ELR (cell line): ENCODE data around the gene SCN3B.
"Not testable (repeated sequence)": the region's sequence is repeated elsewhere in the genome, so short reads cannot be mapped to it uniquely, and the experiment has no call there.

ENCODE experiments used
- DNase-seq: peaks from one replicate; pipeline ENCODE4 v3.0.0-alpha.2; 2015; ENCODE audit warnings: low read depth

SCN3B gene, protein sequence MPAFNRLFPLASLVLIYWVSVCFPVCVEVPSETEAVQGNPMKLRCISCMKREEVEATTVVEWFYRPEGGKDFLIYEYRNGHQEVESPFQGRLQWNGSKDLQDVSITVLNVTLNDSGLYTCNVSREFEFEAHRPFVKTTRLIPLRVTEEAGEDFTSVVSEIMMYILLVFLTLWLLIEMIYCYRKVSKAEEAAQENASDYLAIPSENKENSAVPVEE

DNA sequence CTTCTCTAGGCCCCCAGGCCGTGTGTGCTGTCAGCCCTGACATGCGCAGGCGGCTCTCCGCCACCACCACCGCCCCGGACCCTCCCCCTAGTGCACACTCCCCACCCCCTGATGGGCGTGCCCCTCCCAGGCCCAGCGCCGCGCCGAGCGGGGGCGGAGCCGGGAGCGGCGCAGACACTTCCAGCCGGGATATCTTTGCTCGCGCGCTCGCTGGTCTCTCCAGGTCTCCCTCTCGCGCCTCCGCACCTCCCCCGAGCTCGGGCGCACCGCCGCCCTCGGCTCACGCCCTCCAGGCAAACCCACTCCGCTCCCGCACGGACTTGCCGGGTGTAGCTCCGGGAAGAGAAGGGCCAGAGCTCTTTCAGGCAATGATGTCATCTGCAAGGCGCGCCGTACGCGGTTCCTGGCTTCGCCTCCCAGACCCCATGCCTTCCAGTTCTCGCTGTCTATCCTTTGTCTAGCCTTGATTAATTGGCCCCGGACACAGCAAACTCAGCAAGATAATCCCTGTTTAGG is at the start of gene SCN3B:
Gene SCN3B, minus strand, starts transcription at position 59 of the 516 bp plus-strand sequence. CDS start 823 bp downstream, outside the sequence.
- peak; percentile 62 for DNase-seq

DNA sequence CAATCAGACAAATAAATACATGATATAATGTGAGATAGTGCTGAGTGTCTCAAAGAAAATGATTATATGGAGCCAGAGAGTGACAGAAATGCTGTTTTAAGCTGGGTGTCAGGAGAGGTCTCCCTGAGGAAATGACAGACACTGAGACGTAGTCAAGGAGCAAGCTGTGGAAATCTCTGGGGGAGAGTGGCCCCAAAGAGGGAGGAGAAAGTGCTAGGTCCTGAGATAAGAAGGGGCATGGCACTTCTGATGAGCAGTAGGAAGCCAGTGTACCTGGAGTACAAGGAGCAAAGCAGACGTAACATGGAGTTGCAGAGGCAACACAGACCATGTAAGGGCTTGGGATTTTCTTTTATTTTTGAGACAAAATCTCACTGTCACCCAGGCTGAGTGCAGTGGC is 48.3 kb upstream of the SCN3B start:
- no peak for DNase-seq

DNA sequence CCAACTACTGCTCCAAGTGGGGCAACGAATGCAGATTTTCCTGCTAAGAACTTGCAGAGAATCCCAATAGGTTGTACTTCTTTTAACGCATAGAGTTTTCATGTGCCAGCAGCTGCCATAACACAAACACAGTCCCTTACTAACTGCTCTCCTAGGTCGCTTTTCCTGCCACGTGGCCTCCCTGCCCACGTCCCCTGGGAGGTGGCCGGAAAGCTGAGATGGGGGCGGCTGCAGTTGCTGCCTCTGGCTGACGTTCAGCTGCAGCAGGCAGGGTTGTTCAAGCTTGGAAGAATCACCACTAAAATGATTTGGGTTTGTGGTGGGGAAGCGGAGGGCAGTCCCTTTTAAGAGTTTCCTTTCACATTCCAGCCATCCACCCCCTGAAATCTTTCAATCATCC is 47.7 kb upstream of the SCN3B start:
- no peak for DNase-seq

DNA sequence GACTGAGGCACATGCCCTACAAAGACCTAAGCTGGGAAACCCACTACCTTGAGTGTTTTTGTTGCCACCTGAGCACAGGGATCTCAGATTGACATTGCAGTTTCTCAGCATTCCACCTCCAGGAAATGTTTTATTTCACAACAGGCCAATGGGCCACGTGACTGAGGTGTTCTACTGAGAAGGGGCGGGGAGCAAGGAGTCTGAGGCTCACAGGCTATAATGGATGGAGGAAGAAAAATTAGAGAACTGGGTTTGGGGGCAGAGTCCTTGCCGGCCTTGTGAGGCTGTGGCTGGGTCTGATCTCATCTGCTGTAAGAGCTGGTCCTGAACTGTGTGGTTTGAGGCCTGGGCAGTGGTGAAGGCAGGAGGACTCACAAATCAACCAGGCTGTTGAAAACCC is 46.3 kb upstream of the SCN3B start:
- DNase-seq = no peak

DNA sequence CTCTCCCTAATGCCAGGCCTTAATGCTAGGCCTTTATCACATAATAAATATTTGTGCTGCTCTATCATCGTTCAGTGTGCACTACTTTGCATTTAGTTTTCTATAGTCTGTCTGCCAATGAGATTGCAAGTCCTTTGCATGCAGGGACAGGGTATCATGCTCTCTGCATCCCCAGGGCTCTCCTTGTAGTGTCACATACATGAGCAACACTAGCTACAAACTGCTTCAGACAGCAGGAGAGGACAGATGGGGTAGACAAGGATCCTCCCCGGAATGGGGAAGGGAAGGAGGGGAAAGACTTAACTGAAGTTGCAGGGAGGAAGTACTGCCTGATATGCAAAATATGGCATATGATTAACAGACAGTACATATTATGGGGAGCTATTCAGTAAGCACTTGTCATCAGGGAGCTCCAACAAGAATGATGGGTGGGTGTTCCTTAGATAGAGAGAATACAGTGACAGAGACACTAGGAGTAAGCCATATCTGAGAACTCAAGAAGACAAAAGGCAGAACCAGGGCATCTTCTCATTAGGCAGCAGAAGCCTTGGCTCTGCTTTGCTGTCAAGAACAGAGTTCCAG is 44.2 kb upstream of the SCN3B start:
- no peak for DNase-seq

DNA sequence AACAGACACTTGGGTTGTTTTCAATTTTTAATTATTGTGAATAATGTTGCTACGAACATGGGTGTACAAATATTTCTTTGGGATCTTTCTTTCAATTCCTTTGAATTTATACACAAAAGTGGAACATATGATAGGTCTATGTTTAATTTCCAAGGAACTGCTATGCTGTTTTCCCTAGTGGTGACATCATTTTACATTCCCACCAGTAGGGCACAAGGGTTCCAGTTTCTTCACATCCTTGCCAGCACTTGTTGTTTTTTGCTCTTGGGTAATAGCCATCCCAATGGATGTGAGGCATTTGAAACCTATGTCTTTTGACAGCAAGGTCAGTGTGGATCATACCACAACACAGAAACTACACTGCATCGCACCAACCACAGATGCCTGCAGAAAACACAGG is 41.8 kb upstream of the SCN3B start:
- peak; percentile 3 for DNase-seq

DNA sequence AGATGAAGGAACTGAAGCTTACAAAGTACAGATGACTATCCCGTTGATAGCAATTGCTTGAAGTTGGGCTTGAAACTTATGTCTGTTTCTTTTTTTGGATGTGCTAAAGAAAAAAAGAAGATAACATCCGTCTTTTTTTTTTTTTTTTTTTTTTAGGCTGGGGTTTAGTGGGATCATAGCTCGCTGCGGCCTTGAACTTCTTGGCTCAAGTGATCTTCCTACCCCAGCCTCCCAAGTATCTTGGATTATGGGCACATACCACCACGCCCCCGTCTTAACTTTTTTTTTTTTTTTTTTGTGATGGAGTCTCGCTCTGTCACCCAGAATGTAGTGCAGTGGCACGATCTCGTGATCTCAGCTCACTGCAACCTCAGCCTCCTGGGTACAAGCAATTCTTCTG is 40.8 kb upstream of the SCN3B start:
- DNase-seq = no peak

DNA sequence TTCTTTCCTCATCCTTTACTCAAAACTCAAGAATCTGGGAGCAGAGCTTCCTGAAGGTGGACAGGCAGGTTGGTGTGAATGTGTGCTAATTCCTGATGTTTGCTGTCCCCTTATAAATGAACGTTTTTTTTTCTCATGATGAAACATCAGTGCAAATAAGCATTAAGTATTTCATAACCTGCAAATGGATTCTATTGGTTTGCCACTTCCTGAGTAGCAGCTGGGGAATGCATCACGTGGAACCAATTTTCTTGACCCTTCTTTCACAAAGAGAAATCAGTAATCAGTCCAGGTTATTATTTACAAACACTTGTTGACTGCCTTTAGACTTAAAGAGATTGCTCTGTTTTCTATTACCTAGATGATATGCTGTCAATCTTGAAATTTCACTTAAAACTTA is 40.1 kb upstream of the SCN3B start:
- no peak for DNase-seq

DNA sequence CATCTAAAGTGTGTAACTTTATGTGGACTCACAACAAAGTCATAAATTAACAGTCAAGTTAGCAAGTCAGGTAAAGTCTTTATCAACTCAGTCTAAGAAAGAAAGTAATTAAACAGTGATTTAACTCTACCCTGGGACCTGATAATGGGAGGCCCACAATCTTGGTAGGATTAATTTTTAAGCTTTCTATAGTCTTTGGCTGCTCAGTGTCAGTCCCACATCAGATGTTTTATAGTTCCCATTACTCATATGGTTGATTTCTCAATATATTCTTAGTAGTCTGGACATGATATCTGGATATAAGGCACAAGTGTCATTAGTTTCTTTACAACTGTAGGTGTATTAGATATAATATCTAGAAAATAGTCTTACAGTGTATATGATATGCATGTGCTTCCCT is 38.5 kb upstream of the SCN3B start:
- DNase-seq = no peak

DNA sequence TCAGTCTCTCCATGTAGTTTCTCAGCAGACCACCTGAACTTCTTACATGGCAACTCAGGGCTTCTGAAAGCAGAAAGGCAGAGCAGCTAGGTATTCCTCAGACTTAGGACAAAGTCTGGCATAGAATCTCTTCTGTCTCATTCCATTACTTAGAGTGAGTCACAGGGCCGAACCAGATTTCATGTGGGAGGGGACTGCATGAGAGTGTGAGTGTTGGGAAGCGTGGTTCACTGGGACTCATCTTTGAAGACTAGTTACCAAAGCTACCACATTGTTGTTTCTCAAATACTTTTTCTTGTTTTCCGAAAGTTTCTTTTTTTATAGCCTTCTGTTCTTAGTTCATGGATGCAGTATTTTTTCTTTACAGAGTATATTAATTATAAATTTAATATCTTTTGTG is 36.1 kb upstream of the SCN3B start:
- DNase-seq = peak; percentile 68

DNA sequence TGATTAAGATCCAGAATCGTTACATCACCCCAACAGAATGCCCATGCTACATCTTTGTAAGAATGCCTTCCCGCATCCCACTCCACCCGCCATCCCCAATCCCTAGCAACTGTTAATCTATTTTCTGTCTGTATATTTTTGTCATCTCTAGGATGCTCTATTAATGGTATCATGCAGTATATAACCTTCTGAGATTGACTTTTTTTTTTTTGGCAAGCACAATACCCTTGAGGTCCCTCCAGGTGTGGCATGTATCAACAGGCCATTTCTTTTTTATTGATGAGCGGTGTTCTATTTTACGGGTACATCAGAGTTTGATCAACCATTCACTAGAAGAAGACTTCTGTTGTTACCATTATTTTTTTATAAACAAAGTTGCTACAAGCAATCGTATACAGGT is 30.2 kb upstream of the SCN3B start:
- no peak for DNase-seq

DNA sequence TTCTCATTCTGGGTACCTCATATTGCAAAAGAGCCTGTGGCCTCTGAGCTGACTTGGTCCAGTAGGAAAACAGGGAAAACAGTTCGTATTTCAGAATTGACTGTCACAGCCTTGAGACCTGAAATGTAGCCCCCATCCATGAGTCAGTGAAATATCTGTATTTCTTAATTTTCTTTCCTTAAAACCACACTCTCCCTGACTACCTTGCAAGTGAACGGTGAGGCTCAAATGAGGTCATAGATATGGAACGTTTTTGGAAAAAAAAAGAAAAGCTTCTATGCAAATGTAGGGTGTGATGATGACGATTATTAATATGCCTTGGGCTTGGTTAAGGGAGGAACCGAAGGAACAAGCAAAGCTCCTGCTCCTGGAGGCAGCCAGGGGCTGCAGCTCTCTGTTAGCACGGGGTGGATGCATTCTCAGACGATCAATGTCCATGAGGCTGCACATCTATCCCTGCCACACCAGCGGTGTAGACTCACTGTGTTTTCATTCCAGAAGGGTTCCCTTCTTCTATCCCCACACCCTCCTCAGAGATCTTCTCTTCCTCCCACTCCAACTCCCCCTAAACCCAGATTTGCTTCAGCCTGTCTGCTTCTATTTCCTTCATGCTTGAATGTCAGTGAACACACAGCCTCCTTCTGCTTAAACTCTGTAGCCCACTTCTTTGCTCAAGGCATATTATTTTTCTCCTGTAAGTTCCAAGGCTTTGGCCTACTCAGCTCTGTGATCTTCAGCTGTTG is 29.2 kb upstream of the SCN3B start:
- no peak for DNase-seq

DNA sequence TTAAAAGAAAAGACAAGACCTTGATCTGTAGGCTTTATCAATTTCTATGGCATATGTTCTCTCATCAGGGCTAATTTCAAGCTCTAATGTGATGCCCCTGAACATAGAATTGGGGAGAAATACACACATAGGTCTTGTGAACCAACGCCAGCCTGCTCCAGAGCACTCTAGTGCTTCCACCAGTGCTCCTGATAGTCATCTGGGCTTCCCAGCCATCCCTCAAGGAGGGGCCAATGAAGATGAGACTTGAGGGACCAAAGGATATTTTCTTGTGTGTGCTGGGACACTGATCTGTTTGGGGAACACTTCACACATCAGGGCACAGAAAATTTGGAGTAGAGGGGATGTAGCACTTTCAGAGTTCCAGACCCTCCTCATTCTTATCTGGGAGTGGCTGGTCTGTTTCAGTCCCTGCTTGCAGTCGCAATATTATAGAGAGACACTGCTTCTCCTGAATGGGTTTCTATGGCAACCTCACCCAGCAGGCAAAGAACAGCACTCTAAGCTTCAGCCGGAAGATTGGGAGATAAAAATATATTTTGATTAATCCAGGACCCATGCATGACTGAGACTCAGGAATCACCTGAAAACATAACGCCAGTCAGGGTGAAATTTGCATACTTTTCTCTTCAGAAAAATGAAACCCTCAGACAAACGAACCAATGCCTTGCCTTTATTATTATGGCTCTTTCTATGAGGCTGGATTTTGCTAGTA is 28.4 kb upstream of the SCN3B start:
- DNase-seq = no peak

DNA sequence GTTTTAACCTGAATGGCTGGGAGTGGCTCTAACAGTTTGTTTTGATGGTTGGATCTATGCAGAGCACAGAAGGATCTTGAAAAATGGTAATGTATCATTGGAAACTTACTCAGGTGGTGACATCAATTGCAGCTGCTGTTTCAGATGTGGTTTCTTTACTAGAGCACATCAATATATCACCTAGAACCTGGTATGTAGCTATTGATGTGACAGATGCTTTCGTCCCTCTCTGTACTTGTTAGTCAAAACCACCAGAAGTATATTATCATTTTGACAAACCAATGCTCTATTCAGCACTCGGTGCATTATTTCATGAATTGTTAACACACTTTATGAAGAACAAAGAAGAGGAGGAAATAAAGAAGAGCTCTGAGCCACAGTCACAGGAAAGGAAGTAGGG is 26.6 kb upstream of the SCN3B start:
- no peak for DNase-seq

DNA sequence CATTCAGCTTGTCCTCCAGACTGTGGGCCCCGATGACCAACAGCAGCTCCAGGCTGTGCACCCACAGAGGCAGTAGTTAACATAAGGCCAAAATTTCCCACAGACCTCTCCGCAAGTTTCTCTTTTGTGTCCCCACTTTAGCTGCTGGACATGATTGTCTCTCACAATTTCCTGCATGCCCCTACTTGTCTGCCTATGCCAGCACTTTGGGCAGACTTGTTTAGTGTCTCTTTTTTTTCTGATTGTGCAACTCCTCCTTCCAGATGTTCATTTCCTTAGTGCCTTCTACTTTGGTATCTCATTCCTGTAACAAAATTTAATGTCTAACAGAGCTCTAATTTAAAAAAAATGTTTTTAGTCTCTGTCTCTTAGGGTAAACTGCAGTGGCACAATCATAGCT is 23.8 kb upstream of the SCN3B start:
- no peak for DNase-seq

DNA sequence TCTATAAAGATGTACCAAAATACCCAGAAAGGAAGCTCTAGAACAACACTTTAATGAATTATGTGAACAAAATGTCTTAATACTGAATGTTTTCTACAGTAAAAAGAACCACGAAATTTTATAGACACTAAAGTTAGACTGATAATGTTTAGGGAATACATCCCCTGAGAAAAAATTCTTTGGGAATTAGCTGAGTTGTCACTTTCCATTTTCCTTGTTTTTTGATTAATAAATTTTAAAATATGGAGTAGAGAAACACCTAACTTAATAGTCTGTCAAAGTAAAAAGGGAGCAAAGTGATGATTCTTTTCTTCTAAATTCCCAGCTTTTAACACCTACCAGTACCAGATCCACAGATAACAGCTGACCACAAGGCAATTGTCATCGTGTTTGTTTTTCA is 23.1 kb upstream of the SCN3B start:
- DNase-seq = no peak

DNA sequence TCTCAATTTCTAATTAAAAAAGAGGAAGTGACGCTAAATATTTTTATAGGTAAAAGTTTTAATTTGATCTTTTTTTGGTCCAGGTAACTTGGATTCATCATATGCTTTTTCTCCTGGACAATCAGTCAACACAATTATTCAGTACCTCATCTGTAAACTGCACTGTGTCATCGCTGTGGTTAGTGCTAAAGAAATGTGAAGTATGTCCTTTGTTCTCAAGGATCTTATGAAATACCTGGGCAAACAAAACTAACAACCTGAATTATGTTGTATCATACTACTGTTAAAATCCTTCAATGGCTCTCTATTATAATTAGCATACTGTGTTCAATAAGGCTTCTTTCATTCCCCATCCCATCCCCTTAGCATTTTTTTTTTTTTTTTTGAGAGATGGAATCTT is 19.9 kb upstream of the SCN3B start:
- DNase-seq = no peak

DNA sequence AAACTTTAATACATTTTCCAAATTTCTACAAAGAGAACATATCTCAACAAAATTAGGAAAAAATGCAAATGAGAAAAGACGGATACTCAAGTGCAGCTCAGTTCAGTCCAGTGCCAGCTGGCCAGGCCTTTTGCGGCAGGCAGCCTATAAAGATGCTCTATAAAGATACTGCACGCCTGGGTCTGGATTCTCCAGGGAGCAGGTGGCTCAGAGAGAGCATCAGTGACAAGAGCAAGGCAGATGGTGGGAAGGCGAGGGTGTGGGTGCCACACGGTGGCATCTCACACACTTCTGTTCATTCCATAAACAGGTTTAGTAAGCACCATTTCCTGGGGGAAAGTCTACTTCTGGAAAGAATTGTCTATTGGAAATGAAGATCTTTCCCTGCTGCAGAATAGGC is 18.1 kb upstream of the SCN3B start:
- DNase-seq = no peak

DNA sequence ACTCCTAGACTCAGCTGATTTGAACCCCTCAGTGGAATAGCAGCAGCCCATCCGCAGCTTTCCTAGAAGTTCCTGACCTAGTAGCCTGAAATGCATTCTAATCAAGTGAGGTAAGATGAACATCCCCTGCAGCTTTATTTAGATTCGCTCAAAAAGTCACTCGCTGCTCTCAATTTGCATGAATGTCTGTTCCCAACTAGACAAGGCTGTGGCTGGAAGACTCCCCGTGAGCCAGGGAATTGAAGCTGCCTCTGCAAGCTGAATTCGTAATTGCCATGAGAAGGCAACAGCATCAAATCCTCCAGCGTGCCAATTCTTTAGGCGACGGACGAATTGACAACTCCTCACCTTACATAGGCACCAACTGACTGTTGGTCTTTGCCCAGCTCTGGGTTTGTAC is 17.1 kb upstream of the SCN3B start:
- no peak for DNase-seq

DNA sequence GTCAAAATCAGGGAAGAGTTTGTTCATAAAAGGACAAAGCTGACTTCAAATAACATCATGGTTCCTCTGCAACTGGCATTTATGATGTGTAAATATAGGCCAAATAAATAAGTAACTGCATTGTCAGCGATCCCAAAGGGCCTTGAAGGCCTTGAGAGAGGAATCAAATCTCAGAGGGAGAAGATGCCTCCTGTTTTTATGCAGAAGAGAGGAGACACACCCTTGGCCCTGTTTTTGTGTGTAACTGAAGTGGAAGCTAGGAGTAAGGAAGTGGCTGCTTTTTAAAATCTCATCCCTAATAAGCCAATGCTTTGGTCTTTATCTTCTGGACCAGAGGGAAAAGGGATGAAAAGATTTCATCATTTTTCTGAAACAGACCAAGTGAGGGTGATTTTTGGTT is 15.7 kb upstream of the SCN3B start:
- DNase-seq = no peak

DNA sequence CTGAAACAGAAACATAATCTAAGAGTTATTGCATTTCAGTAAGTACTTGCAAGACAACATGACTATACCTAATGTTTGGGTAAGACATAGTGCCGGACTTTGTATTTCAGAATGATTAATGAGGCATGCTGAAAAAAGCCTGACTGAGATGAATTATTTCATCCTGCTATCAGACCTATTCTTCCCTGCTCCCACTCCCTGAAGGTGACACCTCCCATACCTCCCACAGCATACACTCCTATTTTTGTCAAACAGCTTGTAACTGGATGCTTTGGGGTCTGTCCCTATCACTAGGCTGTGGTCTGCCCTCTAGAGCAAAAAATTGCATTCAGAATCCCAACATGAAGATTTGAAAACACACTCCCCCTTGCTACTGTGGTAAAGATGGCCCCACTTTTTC is 10.9 kb upstream of the SCN3B start:
- DNase-seq = no peak

DNA sequence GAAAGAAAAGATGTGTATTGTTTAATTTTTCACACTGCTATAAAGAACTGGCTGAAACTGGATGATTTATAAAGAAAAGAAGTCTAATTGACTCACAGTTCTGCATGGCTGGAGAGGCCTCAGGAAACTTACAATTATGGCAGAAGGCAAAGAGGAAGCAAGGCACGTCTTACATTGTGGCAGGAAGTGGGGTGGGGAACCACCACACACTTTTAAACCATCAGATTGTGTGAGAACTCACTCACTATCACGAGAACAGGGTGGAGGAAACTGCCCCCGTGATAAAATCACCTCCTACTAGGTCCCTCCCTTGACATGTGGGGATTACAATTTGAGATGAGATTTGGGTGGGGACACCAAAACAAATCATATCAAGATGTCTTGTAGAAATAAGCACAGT is 5.5 kb upstream of the SCN3B start:
- DNase-seq = not testable (repeated sequence)

DNA sequence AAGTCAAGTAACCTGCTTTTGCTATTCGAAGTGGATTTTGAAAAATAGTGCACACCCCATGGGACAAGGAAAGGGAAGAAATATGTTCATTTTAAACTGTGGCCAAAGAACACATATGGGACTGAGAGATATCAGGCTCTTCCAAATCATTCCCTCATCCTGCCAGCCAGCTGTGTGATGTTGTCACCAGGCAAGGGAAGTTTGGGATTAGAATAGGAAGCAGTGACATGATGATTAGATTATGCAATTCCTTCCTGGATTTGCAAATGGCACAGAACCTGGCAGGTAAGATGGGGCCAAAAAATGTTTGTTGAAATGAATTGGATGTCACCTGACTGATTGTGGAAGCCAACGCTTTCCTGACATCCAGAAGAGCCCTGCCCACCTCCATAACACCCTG is 4.9 kb upstream of the SCN3B start:
- DNase-seq = no peak
